ENCODE measurements around the gene PHF2.
"Not testable (repeated sequence)": the region's sequence is repeated elsewhere in the genome, so short reads cannot be mapped to it uniquely, and the experiment has no call there.

The PHF2 gene

DNA sequence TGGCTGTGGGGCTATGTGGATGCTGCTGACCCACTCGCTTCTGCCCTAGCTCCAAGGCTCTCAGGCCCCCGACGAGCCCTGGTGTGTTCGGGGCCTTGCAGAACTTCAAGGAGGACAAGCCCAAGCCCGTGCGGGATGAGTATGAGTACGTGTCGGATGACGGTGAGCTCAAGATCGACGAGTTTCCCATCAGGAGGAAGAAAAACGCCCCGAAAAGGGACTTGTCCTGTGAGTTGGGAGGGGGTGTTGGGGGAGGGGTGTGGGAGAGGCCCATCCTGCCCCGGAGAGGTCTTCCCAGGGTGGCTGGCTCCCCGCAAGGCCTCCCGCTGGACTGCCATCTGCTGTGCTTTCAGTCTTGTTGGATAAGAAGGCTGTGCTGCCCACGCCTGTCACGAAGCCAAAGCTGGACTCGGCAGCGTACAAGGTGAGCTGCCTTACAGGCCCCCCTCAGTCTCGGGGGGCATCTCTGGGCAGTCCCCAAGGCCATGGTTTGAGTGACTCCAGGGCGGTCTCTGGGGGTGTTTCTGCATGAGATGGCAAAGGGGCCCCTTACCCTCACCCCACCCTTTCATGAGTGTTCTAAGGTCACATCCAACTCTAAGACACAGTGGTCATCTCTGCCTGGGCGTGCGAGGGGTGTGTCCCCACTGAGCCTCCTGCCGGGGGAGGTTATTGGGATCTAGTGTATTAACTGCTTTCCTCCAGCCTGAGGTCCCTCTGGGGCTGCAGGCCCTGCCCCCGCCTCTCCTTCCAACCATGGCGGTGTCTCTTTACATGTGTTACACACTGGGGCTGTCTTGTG is 89.5 kb downstream of the PHF2 start:
- DNase-seq (ENCODE audit: low read depth in 3 of 3): no peak

DNA sequence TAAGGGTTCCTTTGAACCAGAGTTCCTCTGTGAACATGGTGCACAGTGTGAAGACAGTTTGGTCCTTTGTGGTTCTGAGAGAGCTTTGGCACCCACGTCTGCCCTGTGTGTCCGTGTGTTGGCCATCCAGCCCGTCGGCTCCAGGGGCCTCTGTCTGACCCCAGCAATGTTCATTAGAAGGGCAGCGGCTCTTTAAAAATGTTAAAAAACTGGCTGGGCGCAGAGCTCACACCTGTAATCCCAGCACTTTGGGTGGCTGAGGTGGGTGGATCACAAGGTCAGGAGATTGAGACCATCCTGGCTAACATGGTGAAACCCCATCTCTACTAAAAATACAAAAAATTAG is 90.0 kb downstream of the PHF2 start:
- not testable (repeated sequence) for DNase-seq (ENCODE audit: low read depth in 3 of 3)

DNA sequence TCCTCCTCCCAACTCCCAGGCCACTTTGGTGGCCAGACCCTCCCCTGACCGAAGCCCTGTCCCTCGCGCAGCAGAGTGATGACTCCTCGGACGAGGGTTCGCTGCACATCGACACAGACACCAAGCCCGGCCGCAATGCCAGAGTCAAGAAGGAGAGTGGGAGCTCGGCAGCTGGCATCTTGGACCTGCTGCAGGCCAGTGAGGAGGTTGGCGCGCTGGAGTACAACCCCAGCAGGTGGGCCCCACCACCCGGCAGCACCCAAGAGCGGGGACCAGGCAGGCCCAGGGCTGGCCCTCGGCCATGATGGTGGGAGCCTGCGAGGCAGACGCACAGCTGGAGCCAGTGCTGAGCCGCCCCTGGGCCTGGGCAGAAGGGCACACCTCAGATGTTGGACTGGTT is 90.6 kb downstream of the PHF2 start:
- DNase-seq (ENCODE audit: low read depth in 3 of 3): no peak

DNA sequence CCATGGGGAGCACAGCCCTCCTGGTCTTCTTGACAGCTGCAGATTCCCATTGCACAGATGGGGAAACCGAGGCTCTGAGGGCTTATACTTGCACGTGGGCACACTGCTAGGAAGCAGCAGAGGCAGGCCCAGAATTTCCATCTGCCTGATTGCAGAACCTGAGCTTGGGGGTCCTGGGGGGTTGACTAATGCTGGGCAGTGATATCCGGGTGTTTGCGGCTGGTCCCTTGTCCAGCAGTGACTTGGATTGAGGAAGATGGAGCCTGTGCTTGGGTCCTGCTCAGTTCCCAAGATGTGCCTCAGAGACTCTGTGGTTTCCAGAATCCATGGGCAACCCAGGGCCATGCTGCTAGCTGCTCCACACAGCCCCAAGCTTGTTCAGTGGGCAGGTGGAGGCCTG is 91.2 kb downstream of the PHF2 start:
- DNase-seq (ENCODE audit: low read depth in 3 of 3): no peak

DNA sequence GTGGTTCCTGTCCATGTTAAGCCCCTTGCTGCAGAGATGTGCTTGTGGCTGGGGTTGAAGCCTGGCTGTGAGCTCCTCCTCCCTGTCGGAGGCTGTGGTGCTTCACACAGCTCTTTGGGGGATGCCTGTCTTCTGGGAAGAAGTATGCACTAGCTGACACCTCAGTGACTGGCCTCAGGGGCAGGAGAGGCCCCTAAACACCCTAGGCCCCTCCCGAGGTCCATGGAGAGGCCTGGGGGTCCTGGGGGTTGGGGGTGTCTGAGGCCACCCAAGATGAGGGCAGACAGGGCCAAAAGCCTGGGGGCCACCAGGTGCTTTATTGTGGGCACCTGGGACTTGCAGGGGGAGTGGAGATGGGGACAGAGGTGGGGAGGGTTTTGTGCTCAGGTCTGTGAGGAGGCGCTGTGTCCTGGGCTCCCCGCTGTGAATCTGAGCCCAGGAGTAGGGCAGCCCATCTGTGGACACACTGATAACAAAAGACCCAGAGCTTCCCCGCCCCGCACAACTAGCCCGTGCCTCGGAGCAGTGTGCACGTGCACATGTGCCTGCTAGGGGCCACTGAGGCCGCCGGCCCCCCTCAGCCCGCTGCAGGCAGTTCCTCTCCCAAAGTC is 92.0 kb downstream of the PHF2 start:
- DNase-seq (ENCODE audit: low read depth in 3 of 3): no peak

DNA sequence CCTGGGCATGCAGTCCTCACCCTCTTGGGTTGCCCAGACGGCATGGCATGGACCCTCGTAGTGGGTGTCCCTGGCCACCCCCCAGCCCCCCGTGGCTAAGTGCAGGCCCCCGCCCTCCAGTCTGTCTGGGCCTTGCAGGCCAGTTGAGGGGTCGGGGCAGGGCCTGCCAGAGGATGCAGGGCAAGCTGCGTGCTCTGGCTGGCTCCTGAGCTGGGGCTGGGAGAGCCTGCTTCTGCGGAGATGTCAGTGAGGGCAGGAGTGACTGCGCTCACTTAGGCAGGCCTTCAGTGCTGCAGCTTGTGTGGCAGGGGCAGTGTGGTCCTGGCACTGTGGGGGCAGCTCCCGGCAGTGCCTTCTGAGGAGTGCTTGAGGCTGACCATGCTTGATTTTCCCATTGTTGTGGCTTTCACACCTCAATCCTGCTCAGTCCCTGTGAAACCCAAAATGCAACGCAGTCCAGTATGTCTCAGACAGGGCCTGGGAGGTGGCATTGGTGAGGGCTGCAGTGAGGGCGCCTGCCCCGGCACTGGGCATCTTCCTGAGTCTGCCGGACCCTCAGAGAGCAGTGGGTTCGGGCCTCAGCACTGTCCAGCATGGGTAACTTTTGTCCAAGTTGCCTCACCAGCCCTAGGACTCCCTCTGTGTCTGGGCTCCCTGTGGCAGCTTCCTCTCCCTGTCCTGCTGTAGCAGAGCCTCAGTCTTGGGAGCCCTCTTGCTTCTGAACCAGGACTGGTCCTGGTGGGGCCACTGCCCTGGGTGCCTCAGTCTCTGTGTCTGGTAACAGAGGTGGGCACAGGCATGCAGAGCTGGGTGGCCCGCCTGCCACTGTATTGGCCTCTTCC is 93.0 kb downstream of the PHF2 start:
- no peak for DNase-seq (ENCODE audit: low read depth in 3 of 3)

DNA sequence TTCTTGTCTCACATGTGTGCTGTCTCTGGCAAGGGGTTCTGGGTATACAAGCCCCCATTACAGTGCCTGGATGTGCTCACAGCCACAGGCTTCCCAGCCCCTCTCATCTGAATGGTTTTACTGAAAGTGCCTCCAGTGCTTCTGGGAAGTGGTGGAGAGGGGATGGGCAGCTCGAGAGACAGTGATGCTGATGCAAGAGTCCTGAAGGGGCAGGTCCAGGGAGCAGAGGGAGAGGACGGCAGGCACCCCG is 93.5 kb downstream of the PHF2 start:
- DNase-seq (ENCODE audit: low read depth in 3 of 3): no peak

DNA sequence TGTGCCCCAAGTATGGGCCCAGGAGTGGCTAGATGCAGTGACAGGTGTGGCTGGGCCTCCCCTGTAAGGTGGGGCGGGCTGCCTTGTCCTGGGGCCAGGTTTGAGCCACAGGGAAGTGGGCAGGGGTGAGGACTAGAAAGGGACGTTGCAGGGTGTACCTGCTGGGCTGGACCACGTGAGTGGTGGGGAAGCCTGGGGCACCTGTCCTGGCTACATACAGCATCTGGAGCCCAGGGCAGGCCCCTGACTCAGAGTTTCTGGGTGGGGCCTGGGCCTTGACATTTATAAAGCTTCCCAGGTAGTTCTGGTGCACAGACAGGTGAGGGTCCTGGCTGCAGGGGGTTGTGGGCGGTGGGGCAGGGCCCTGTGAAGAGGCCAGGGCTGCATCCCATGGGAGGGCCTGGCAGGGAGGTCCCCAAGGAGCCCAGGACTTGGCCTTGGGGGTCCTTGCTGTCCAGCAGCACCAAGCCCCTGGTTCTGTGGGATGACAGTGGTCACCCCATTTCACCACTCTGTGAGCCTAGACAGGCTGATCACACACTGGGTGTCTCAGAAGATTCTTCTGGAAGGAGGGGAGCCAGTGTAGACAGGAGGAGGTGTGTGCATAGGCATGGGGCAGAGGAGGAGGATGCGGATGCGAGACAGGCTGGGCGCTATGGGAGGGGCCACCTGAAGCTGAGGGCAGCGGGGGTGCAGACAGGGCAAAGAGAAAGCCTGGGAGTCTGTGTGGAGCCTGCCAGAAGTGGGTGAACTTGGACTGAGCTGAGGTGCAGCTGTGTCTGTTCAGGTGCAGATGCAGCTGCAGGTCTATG is 94.0 kb downstream of the PHF2 start:
- DNase-seq (ENCODE audit: low read depth in 3 of 3): no peak

DNA sequence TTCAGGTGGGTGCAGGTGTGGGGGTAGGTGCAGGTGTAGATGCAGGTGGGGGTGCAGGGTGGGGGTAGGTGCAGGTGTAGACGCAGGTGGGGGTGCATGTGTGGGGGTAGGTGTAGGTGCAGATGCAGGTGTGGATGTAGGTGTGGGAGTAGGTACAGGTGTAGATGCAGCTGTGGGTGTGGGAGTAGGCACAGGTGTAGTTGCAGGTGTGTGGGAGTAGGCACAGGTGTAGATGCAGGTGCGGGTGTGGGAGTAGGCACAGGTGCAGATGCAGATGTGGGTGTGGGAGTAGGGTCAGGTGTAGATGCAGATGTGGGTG is 94.6 kb downstream of the PHF2 start:
- DNase-seq (ENCODE audit: low read depth in 3 of 3): no peak

DNA sequence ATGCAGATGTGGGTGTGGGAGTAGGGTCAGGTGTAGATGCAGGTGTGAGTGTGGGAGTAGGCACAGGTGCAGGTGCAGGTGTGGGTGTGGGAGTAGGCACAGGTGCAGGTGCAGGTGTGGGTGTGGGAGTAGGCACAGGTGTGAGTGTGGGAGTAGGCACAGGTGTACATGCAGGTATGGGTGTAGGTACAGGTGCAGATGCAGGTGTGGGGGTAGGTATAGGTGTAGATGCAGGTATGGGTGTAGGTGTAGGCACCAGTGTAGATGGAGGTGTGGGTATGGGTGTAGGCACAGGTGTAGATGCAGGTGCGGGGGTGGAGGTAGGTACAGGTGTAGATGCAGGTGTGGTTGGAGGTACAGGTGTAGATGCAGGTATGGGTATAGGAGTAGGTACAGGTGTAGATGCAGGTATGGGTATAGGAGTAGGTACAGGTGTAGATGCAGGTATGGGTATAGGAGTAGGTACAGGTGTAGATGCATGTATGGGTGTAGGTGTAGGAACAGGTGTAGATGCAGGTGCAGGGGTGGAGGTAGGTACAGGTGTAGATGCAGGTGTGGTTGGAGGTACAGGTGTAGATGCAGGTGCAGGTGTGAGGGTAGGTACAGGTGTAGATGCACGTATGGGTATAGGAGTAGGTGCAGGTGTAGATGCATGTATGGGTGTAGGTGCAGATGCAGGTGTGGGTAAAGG is 96.1 kb downstream of the PHF2 start:
- DNase-seq (ENCODE audit: low read depth in 3 of 3): not testable (repeated sequence)

DNA sequence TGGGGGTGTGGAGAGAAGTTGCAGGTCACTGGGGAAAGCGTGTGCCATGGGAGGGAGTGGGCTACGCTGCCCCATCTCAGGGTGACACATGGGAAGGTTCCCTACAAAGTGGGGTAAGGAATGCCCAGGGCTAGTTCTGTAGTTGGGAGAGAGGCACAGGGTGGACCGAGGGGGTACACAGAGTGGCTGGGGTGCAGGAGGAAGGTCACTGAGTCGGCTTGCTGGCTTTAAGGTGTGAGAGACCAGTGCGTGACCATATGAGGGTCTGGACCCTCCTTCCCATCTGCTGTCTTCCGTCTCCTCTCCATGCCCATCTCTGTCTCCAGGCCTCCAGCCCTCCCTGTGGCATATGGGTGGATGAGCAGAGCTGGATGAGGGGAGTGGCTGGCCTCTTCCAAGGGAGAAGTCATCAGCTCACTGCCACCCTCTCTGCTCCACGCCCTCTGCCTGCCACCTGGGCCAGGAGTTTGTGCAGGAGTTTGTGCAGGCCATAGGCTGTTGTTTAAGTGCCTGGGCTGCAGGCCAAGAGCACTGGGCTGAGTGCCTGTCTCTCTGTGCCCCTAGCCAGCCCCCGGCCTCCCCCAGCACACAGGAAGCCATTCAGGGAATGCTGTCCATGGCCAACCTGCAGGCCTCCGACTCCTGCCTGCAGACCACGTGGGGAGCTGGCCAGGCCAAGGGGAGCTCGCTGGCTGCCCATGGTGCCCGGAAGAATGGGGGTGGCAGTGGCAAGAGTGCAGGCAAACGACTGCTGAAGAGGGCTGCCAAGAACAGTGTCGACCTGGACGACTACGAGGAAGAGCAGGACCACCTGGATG is 96.8 kb downstream of the PHF2 start:
- DNase-seq (ENCODE audit: low read depth in 3 of 3): no peak

DNA sequence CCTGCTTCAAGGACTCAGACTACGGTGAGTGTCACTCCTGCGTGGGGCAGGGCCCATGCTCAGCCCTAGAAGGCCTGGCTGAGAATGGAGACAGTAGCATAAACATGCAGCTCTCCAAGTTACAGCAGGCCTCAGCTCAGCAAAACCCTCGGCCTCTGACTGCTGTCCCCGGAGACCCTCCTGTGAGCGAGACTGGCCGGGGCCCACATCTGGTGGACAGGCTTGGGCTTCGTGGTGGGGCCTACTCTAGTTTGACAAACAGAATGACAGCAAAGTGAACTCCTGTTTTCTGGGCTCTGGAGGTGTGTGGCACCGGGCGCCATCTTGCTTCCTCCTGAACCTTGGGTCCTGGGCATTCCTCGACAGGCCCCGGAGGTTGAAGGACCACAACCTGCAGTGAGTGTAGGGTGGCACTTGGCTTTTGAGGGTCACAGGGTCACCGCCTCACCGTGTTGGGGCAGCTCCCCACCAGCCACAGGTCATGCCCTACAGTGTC is 97.5 kb downstream of the PHF2 start:
- no peak for DNase-seq (ENCODE audit: low read depth in 3 of 3)

DNA sequence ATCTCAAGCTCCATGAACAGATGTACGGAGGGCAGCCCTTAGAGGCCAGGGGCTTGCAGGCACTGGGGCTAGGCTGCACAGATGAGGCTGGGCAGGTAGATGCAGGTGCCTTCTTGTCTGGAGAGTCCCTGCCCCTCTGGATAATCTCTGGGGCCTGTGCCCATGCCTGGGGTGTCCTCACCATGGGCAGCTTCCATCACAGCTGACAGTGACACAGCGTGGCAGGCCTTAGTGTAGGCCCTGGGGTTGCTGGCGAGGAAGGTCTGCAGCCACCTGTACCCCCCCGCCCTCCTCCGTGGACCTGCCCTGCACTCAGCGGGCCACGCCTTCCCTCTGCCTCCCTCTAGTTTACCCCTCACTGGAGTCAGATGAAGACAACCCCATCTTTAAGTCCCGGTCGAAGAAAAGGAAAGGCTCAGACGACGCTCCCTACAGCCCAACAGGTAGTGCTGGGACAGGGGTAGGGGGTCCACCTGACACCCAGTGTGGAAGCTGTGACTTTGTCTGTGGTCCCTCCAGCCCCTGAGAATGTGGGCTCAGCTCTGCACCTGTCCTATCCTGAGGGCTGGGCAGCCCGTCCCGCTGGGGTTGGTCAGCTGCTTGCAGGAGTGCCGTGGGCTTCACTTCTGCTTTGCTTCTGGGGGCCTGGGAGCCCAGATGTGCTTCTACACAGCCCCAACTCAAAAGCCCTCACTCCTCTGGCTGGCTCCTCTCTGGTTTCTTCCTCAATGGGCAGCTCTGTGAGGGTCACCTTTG is 98.4 kb downstream of the PHF2 start:
- DNase-seq (ENCODE audit: low read depth in 3 of 3): no peak

DNA sequence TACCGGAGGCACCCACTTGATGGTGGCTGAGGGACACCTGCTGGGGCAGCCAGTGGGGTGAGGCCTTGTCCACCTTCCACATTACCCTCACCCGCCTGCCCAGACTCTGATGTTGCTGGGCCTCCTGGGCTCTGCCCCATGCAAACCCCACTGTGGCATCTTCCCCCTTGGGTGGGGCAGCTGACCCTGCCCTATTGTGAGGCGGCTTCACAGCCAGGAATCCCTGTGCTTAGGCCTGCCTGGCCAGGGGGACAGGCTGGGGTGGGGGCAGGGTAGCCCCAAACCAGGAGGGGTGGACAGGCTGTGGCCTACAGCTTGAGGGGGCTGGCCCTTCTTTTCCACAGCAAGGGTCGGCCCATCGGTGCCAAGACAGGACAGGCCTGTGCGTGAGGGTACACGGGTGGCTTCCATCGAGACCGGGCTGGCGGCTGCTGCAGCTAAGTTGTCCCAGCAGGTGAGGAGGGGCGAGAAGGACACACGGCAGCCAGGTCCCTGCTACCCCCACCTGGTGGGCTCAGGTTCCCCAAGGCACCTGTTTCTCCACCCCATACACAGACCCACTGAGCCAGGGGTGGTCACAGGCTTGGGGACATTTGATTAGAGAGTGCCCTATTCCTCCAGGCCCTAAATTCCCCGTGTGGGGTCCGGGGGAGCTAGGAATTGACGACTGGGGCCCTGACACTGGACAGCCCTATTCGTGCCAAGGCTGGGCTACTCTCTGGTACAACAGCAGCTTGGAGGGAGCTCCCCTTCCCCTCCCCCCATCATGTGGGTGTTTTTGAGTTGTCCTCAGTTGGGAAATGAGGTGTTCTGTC is 99.2 kb downstream of the PHF2 start:
- no peak for DNase-seq (ENCODE audit: low read depth in 3 of 3)

DNA sequence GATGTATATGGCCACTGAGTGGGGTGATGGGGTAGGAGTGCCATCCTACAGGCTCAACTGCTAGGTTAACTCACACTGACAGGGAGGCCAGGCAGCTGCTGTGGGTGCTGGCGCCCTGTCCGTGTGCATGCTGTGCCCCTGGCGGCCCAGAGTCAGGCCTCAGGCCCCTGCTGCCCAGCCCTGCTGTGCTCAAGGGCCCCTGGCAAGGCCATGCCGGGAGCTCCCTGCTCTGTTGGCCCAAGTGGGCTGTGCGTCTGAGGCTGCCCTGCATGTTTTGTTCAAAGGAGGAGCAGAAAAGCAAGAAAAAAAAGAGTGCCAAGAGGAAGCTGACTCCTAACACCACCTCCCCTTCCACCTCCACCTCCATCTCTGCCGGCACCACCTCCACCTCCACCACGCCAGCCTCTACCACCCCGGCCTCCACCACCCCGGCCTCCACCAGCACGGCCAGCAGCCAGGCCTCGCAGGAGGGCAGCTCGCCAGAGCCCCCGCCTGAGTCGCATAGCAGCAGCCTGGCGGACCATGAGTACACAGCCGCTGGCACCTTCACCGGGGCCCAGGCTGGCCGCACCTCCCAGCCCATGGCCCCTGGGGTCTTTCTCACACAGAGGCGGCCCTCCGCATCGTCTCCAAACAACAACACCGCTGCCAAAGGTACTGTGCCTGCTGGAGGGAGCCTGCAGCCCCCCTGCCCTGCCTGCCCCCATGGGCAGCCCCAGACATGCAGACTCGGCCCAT is 100.1 kb downstream of the PHF2 start:
- DNase-seq (ENCODE audit: low read depth in 3 of 3): no peak

DNA sequence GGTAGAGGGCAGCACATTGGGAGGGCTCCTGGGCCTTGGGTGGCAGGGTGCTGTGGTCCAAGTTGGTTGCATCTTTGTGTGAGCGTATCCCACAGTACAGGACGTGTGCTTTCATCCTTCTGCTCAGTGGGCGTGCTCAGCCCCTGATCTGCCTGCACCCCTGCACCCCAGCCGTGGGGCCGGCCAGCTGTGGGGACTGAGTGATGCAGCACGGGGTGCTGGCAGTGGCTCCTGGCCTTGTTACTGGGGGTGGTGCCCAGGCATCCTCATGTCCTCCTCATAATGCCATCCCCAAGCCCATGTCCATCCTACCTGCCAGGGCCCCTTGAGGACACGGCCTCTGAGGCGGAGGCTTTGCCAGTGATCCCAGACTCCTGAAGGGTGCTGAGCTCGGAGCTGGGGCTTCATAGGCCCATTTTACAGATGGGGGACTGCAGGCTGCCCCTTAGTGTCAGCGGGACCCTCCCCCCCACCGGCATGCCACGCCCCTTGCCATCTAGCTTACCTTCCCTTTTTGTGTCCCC is 100.7 kb downstream of the PHF2 start:
- no peak for DNase-seq (ENCODE audit: low read depth in 3 of 3)

DNA sequence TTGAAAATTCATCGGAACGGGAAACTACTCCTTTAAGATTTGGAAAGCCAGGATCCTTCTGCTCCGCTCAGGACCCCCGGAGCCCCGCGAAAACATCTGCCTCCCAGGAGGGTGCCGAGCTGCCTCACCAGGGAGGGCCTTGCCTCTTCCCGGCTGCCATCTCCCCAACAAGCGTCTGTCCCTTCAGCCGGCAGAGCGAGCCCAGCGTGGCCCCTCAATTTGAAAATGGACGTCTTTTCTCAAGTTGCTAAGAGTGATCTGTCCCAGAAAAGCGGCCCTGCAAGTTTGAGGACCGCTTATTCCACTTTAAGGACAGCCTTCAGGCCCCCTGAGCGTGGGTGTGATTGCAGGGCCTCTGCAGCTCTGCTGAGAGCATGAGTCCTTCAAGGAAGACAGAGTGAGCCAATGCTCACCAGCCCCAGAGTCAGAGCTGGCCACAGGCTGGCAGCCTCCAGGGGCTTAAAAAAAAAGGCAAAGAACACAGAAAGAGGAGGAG is 101.3 kb downstream of the PHF2 start:
- no peak for DNase-seq (ENCODE audit: low read depth in 3 of 3)
